BLaER1 (cell line): ENCODE data around the gene RTF1.
"Not testable (repeated sequence)": the region's sequence is repeated elsewhere in the genome, so short reads cannot be mapped to it uniquely, and the experiment has no call there.

ENCODE experiments used
- H3K27ac ChIP-seq: shearing (Covaris generic); formaldehyde crosslinking; 2 replicates; pipeline ENCODE4 v1.8.1; 2022
- H3K27me3 ChIP-seq: shearing (Covaris generic); formaldehyde crosslinking; 2 replicates; pipeline ENCODE4 v1.8.1; 2022
- H3K36me3 ChIP-seq: shearing (Covaris generic); formaldehyde crosslinking; 2 replicates; pipeline ENCODE4 v1.8.1; 2022
- H3K4me1 ChIP-seq: shearing (Covaris generic); formaldehyde crosslinking; 2 replicates; pipeline ENCODE4 v1.8.1; 2022
- H3K4me2 ChIP-seq: shearing (Covaris generic); formaldehyde crosslinking; 2 replicates; pipeline ENCODE4 v1.8.1; 2022
- H3K4me3 ChIP-seq: shearing (Covaris generic); formaldehyde crosslinking; 2 replicates; pipeline ENCODE4 v1.8.1; 2022
- H3K9ac ChIP-seq: shearing (Covaris generic); formaldehyde crosslinking; 2 replicates; pipeline ENCODE4 v1.8.1; 2022
- H3K9me3 ChIP-seq: shearing (Covaris generic); formaldehyde crosslinking; 2 replicates; pipeline ENCODE4 v1.8.1; 2022
- H4K20me1 ChIP-seq: shearing (Covaris generic); formaldehyde crosslinking; 2 replicates; pipeline ENCODE4 v1.8.1; 2022
- Cebpa-rat ChIP-seq: shearing (Covaris generic); IDR thresholded peaks from 2 replicates; pipeline ENCODE4 v1.8.1; 2022

RTF1 gene

DNA sequence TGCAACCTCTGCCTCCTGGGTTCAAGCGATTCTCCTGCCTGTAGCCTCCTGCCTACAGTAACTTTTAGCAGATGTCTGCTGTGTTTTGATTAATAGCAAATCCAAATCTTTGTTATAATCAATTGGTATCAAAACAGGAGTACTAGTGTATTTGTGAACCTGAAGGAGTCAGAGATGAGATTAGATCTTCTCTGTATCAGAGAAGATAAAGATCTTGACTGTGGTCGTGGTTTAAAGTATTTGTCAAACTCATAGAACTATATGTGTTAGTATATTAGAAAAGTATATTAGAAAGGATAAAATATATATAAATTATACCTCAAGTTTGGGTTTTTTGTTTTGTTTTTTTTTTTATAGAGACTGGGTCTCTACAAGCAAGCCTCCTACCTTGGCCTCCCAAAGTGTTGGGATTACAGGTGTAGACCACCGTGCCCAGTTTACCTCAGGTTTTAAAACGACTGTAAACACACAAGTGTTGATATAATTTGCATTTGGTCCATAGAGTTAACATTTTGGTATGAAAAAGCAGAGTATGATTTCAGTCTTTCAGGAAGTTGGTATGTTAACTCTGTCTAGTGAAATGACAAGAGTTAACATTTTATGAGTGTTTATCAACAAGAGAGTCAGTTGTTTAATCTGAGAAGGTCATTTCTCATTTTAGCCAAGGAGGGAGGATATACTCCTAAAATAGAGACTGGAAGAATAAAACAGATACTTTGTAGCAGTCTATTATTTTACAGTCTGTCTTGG is 18.3 kb downstream of the RTF1 start:
- Histone ChIP-seq H3K9me3 (no peaks in the 10 kb centered on the region), H3K27me3 (no peaks in the 10 kb centered on the region), H4K20me1 (peaks cover 92% of the 10 kb centered on the region), H3K36me3 (peaks cover 84% of the 10 kb centered on the region), H3K27ac (no peak overlapping the region), H3K4me2 (no peak overlapping the region), H3K9ac (no peak overlapping the region), H3K4me1 (peaks cover 30% of the 10 kb centered on the region), H3K4me3 (no peak overlapping the region)
- TF ChIP-seq Cebpa-rat, result no peak

DNA sequence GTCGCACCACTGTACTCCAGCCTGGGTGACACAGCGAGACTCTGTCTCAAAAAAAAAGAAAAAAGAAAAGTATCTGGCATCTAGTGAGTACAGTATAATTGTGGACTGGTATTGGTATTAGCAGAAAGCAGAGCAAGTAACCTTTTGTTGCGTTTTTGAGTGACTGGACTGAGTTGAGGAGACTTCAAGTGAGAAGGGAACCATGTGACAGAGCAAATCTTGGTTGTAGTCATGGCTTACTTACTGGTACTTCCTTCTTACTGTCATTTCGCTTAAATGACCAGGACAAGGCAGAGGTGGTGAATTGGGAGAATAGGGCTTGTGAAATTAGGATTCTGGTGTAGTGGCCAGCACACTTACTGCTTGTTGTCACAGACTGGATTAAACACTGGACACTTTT is 20.6 kb downstream of the RTF1 start:
- H3K27ac ChIP-seq, result no peak overlapping the region
- no peak overlapping the region for H3K4me3 ChIP-seq
- no peaks in the 10 kb centered on the region for H3K9me3 ChIP-seq
- H3K27me3 ChIP-seq, result no peaks in the 10 kb centered on the region
- peaks cover 14% of the 10 kb centered on the region for H3K4me1 ChIP-seq
- H4K20me1 ChIP-seq, result peaks cover 69% of the 10 kb centered on the region
- no peak for TF ChIP-seq Cebpa-rat
- H3K36me3 ChIP-seq, result peaks cover 89% of the 10 kb centered on the region
- no peak overlapping the region for H3K4me2 ChIP-seq
- H3K9ac ChIP-seq, result no peak overlapping the region

DNA sequence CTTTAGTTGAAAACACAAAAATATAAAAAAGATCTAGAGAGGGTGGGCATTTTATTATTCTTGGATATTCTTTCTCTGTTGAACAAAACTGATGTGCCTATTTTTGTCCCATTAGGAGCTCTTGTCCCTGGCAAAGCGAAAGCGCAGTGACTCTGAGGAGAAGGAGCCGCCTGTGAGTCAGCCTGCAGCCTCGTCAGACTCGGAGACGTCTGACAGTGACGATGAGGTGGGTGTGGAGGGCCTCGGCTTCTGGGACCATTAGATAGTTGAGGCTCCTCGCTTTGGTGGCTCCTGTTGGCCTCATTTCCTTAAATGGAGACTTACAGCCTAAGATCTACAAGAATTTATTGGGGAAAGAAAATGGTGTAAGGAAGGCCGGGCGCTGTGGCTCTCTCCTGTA is 21.3 kb downstream of the RTF1 start:
- H3K9me3 ChIP-seq, result no peaks in the 10 kb centered on the region
- H3K4me1 ChIP-seq, result peaks cover 14% of the 10 kb centered on the region
- no peaks in the 10 kb centered on the region for H3K27me3 ChIP-seq
- no peak overlapping the region for H3K9ac ChIP-seq
- no peak overlapping the region for H3K4me2 ChIP-seq
- no peak overlapping the region for H3K4me3 ChIP-seq
- TF ChIP-seq Cebpa-rat, result no peak
- peaks cover 89% of the 10 kb centered on the region for H3K36me3 ChIP-seq
- H4K20me1 ChIP-seq, result peaks cover 62% of the 10 kb centered on the region
- H3K27ac ChIP-seq, result no peak overlapping the region

DNA sequence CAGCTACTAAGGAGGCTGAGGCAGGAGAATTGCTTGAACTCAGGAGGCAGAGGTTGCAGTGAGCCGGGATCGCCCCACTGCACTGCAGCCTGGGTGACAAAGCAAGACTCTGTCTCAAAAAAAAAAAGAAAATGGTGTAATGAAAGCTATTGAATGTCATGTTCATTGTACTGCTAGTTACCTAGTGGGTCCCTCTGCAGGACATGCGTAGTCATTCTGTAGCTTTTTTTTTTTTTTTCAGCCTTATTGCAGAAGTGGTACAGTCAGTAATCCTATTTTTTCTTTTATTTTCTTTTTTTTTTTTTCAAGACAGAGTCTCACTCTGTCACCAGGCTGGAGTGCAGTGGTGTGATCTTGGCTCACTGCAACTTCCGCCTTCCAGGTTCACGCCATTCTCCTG is 21.9 kb downstream of the RTF1 start:
- Histone ChIP-seq H3K4me1 (peaks cover 14% of the 10 kb centered on the region), H4K20me1 (peaks cover 56% of the 10 kb centered on the region), H3K36me3 (peaks cover 89% of the 10 kb centered on the region)
- H3K4me2 ChIP-seq, H3K4me3 ChIP-seq, H3K9me3 ChIP-seq, H3K27me3 ChIP-seq, H3K27ac ChIP-seq, H3K9ac ChIP-seq: not testable (repeated sequence)

DNA sequence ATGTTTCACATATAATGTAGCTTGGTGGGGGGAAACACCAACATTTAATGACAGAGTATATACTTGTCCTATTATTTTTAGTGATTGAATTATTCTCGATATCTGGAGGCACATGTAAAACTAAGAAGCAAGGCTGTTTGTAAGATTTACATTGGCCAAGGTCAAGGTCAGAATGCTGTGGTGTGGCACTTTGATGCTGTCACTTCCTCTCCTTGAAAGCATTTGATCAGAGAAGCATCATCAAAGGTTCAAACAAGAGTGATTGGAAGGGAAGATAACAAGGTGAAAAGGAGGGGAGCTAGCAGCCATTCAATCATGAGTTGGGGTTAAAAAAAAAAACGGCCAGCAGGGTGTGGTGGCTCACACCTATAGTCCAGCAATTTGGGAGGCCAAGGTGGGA is 26.4 kb downstream of the RTF1 start:
- H3K9ac ChIP-seq, result no peak overlapping the region
- H3K9me3 ChIP-seq, result no peaks in the 10 kb centered on the region
- no peak overlapping the region for H3K4me2 ChIP-seq
- H3K4me1 ChIP-seq, result no peaks in the 10 kb centered on the region
- H3K27me3 ChIP-seq, result no peaks in the 10 kb centered on the region
- H3K4me3 ChIP-seq, result no peak overlapping the region
- H3K36me3 ChIP-seq, result peaks cover 100% of the 10 kb centered on the region
- H3K27ac ChIP-seq, result no peak overlapping the region
- peaks cover 54% of the 10 kb centered on the region for H4K20me1 ChIP-seq
- no peak for TF ChIP-seq Cebpa-rat

DNA sequence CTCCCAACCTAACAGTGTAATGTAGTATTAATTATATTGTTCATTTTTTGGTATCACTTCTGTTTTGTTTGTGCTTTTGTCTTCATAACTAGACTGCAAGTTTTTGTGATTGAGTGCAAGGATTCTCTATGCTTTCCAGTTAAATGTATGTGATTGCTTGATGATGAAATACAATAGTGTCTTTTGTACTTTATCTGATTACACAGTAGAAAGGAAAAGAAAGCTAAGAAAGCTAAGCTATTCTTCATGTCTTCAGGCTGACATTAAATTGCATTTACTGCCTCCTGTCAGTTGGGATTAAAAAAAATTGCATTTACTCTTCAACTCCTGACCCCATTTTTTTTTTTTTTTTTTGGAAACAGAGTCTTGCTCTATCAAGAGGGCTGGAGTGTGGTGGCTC is 28.5 kb downstream of the RTF1 start:
- Histone ChIP-seq H3K4me1 (no peaks in the 10 kb centered on the region), H3K36me3 (peaks cover 98% of the 10 kb centered on the region), H3K4me2 (no peak overlapping the region), H4K20me1 (peaks cover 63% of the 10 kb centered on the region), H3K4me3 (no peak overlapping the region), H3K27me3 (no peaks in the 10 kb centered on the region), H3K9me3 (no peaks in the 10 kb centered on the region), H3K9ac (no peak overlapping the region), H3K27ac (no peak overlapping the region)
- TF ChIP-seq Cebpa-rat, result no peak

DNA sequence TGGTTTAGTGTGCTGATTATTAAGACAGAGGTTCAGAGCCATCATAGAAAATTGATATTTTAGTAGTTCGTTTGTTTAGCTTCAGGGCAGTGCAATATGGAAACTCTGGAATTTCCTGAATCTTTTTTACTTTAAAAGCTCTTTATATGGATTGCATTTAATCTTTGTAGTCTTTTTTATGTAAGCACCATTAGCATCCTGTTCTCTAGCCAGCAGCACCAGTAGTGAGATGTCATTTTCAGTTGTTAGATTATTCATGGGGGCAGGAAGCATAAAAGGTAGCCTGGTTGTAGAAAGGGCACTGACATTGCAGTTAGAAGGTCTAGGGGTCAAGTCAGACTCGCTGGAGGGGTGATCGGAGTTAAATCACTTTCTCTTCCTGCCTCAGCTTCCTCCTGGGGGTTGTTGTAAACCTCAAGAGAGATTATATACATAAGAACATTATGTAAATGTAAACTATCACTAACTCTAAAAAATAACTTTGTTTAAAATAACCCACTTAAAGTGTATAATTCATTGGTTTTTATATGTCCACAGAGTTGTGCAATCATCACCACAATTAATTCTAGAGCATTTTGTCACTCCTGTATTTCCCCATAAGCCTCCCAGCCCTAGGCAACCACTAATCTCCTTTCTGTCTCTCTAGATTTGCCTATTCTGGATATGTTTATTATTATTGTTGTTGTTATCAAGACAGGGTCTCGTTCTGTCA is 45.3 kb downstream of the RTF1 start:
- H3K9ac ChIP-seq, result no peak overlapping the region
- H3K27ac ChIP-seq, result no peak overlapping the region
- H4K20me1 ChIP-seq, result peaks cover 64% of the 10 kb centered on the region
- TF ChIP-seq Cebpa-rat, result no peak
- H3K4me2 ChIP-seq, result no peak overlapping the region
- H3K4me1 ChIP-seq, result peaks cover 8% of the 10 kb centered on the region; the same call in 1 of the 2 replicates
- peaks cover 93% of the 10 kb centered on the region for H3K36me3 ChIP-seq
- no peaks in the 10 kb centered on the region for H3K9me3 ChIP-seq
- no peak overlapping the region for H3K4me3 ChIP-seq
- H3K27me3 ChIP-seq, result no peaks in the 10 kb centered on the region

DNA sequence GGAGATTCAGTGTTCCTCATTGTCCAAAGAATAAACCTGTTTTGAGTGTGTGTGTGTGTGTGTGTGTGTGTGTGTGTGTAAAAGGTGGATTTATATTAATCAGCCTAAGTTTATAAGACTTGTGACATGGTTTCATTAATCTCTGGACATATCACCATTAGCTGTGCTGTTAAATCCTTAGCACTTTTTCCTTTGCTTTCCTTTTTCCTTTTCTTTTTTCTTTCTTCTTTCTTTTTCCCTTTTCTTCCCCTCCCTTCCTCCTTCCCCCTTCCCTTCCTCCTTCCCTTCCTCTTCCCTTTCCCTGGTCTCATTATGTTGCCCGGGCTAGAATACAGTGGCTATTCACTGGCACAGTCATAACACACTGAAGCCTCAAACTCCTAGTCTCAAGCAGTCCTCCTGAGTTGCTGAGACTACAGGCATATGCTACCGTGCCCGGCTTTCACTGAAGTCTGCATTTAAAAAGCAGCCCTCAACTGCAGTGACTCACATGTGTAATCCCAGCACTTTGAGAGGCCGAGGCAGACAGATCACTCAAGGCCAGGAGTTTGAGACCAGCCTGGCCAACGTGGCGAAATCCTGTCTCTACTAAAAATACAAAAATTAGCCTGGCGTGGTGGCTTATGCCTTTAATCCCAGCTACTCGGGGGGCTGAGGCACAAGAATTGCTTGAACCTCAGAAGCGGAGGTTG is 48.1 kb downstream of the RTF1 start:
- Histone ChIP-seq H3K4me3 (no peak overlapping the region), H3K36me3 (peaks cover 96% of the 10 kb centered on the region), H3K9ac (no peak overlapping the region), H3K27ac (no peak overlapping the region), H3K9me3 (no peaks in the 10 kb centered on the region), H3K4me2 (no peak overlapping the region), H3K4me1 (peaks cover 8% of the 10 kb centered on the region; the same call in 1 of the 2 replicates), H4K20me1 (peaks cover 67% of the 10 kb centered on the region), H3K27me3 (no peaks in the 10 kb centered on the region)
- TF ChIP-seq Cebpa-rat, result no peak

DNA sequence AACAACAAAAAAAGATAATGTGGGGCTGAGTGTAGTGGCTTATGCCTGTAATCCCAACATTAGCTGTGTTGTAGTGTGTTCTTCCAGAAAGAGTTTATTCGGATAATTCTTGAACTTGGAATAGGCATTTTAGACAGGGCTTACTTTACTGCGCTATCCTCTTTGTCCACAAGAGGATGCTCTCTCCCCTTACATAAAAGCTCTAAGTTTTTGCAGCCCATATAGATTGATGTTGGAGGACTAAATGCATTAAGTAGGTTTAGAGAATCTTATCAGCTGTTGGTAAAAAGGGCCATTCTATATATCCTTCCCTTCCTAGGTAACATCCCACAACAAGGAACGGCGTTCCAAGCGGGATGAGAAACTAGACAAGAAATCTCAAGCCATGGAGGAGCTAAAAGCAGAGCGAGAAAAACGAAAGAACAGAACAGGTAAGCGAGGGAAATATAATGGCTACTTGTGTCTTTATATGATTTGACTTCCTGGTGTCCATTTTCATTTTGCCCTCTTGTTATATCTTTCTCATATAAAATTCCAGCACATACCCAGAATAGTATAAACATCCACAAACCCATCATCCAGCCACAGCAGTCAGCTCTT is 49.0 kb downstream of the RTF1 start:
- H3K4me1 ChIP-seq, result peaks cover 8% of the 10 kb centered on the region; the same call in 1 of the 2 replicates
- H3K36me3 ChIP-seq, result peaks cover 96% of the 10 kb centered on the region
- H3K4me3 ChIP-seq, result no peak overlapping the region
- no peak for TF ChIP-seq Cebpa-rat
- no peak overlapping the region for H3K27ac ChIP-seq
- H3K9ac ChIP-seq, result no peak overlapping the region
- no peaks in the 10 kb centered on the region for H3K27me3 ChIP-seq
- no peak overlapping the region for H3K4me2 ChIP-seq
- H4K20me1 ChIP-seq, result peaks cover 67% of the 10 kb centered on the region
- H3K9me3 ChIP-seq, result no peaks in the 10 kb centered on the region
